CD4-positive, alpha-beta T cell (primary cell): Measurements from ENCODE around the gene GARIN1A. TPM values are rescaled to one million over a fixed set of nuclear protein-coding genes. Genes with fewer than 3 reads are reported as not detected.

Source experiments
- ATAC-seq: fragments of 200-7000 bp; cut with Tn5 transposase; one replicate; pipeline ENCODE4 v1.10.0; 2022; ENCODE audit warnings: mild to moderate bottlenecking; ENCODE audit not compliant: poor library complexity
- CTCF ChIA-PET: fragments of 350-600 bp; sonication (Branson Sonifier 250); formaldehyde crosslinking; loops from one replicate; lab custom pipeline; 2021; ENCODE audit warnings: antibody characterized with exemption, inconsistent platforms; lab: Charles Lee
- POLR2A ChIA-PET: fragments of 350-600 bp; sonication (Branson Sonifier 250); formaldehyde crosslinking; loops from one replicate; lab custom pipeline; 2021; ENCODE audit warnings: antibody characterized with exemption, inconsistent platforms; lab: Charles Lee
- DNase-seq, 14 experiments: peaks; one replicate each; pipeline ENCODE4 v3.0.0-alpha.2; 2013 to 2020; ENCODE audit warnings: mixed read lengths in 2 of 14
- H3K27ac ChIP-seq, 2 donors: one replicate each; pipeline versions ENCODE4 v1.5.1 to v1.7.0; 2013; ENCODE audit warnings: low read length in 2 of 2, low read depth in 1 of 2, mild to moderate bottlenecking in 1 of 2
- H3K27me3 ChIP-seq, 2 experiments: 1 replicate in 1 of 2; 2 replicates in 1 of 2; pipeline versions ENCODE4 v1.6.1 to v1.7.0; 2013; ENCODE audit warnings: low read length in 2 of 2, control low read depth in 1 of 2, mild to moderate bottlenecking in 1 of 2, moderate library complexity in 1 of 2; ENCODE audit not compliant: insufficient read depth in 2 of 2, control insufficient read depth in 1 of 2
- H3K36me3 ChIP-seq: one replicate; pipeline ENCODE4 v1.6.1; 2013; ENCODE audit warnings: low read length, control low read depth; ENCODE audit not compliant: insufficient read depth
- H3K4me1 ChIP-seq: one replicate; pipeline ENCODE4 v1.6.1; 2013; ENCODE audit warnings: low read length, control low read depth; ENCODE audit not compliant: insufficient read depth
- H3K4me3 ChIP-seq: one replicate; pipeline ENCODE4 v1.5.1; 2013; ENCODE audit warnings: mild to moderate bottlenecking, low read length, moderate library complexity
- H3K9me3 ChIP-seq, 2 experiments: 1 replicate in 1 of 2; 2 replicates in 1 of 2; pipeline versions ENCODE4 v1.6.1 to v1.7.0; 2013; ENCODE audit warnings: low read length in 2 of 2, mild to moderate bottlenecking in 2 of 2, control low read depth in 1 of 2, moderate library complexity in 1 of 2; ENCODE audit not compliant: control insufficient read depth in 1 of 2, insufficient read depth in 1 of 2
- H3K27ac Mint-ChIP-seq: one replicate; pipeline ENCODE4 v1.8.0; 2020; ENCODE audit warnings: mixed read lengths
- H3K27me3 Mint-ChIP-seq: one replicate; pipeline ENCODE4 v1.8.0; 2021; ENCODE audit warnings: mixed read lengths
- H3K36me3 Mint-ChIP-seq: one replicate; pipeline ENCODE4 v1.8.0; 2021; ENCODE audit warnings: low read depth, mixed read lengths
- H3K4me1 Mint-ChIP-seq: one replicate; pipeline ENCODE4 v1.8.0; 2021; ENCODE audit warnings: low read depth, mixed read lengths
- H3K4me3 Mint-ChIP-seq: one replicate; pipeline ENCODE4 v1.8.0; 2020; ENCODE audit warnings: mild to moderate bottlenecking, mixed read lengths
- H3K9me3 Mint-ChIP-seq: one replicate; pipeline ENCODE4 v1.8.0; 2020; ENCODE audit warnings: mixed read lengths
- CTCF ChIP-seq: fragments of 200-600 bp; IDR thresholded peaks from one replicate; pipeline ENCODE4 v1.8.0; 2022; ENCODE audit warnings: antibody characterized with exemption, mild to moderate bottlenecking
- intact Hi-C, 2 experiments: fragments of 100-400 bp; cut with DNase I in 1 of 2; cut with micrococcal nuclease in 1 of 2; formaldehyde crosslinking; loops; one replicate each; pipeline versions ENCODE4 v1.15.1 to v1.9.0; 2023 to 2025; cut with DNase I, micrococcal nuclease
- total RNA-seq, 174 experiments: library from RNA in 2 of 174; stranded (reverse) in 2 of 174; gene quantifications; one replicate each; pipeline ENCODE4 v1.2.3 and lab custom pipeline; 2021 to 2026

GARIN1A gene
- total RNA-seq, 2 experiments from 2014 or later, result 0.71 to 0.73 TPM

- Histone ChIP-seq H3K9me3 (no peaks in the 10 kb centered on the region), H3K27ac (no peak overlapping the region), H3K36me3 (no peaks in the 10 kb centered on the region), H3K4me3 (no peak overlapping the region), H3K4me1 (no peaks in the 10 kb centered on the region), H3K27me3 (peaks cover 6 to 7% of the 10 kb centered on the region in 2 experiments)
- no peak for DNase-seq
- Mint-ChIP-seq H3K9me3 (no peaks in the 10 kb centered on the region), H3K27ac (no peak overlapping the region), H3K36me3 (no peaks in the 10 kb centered on the region), H3K27me3 (peaks cover 25% of the 10 kb centered on the region), H3K4me3 (no peak overlapping the region), H3K4me1 (no peaks in the 10 kb centered on the region)
- POLR2A ChIA-PET, result no interaction called here
- no peak for ATAC-seq
- CTCF ChIA-PET, result interaction anchor here (1.2 kb wide), 1 partner anchor 19 kb away, joined by 3 read pairs; no protein-coding TSS in a partner anchor
- no peak for TF ChIP-seq CTCF
- intact Hi-C loops, result no loop called here
These were observed 47.0 kb downstream of the GARIN1A start for GRCh38 chr7:128718967-128719642.

GRCh38 chr7:128721376-128721775 is 49.3 kb downstream of the GARIN1A start:
- POLR2A ChIA-PET, result no interaction called here
- peaks cover 20% of the 10 kb centered on the region for H3K27me3 Mint-ChIP-seq

More at GRCh38 chr7:128721376-128721775, 49.3 kb downstream of the GARIN1A start:
- Mint-ChIP-seq H3K4me3 (no peak overlapping the region), H3K9me3 (no peaks in the 10 kb centered on the region), H3K27ac (no peak overlapping the region), H3K4me1 (no peaks in the 10 kb centered on the region), H3K36me3 (no peaks in the 10 kb centered on the region)
- Histone ChIP-seq H3K4me1 (no peaks in the 10 kb centered on the region), H3K4me3 (no peak overlapping the region), H3K27ac (no peak overlapping the region), H3K9me3 (no peaks in the 10 kb centered on the region), H3K27me3 (no peaks in the 10 kb centered on the region), H3K36me3 (no peaks in the 10 kb centered on the region)
- DNase-seq (no peak), ATAC-seq (no peak)
- CTCF ChIA-PET, result no interaction called here
- no peak for TF ChIP-seq CTCF
- intact Hi-C loops, result no loop called here

Other genes starting within 250 kb of the GARIN1A start
- 1 to 10 TPM; 1.7 TPM for gene HILPDA, start 216.4 kb upstream of the GARIN1A start, total RNA-seq
- gene METTL2B, start 195.5 kb upstream of the GARIN1A start, total RNA-seq, result 1 to 10 TPM; 7.1 to 8.2 TPM
- gene CALU, start 67.1 kb downstream of the GARIN1A start, total RNA-seq, result 10 to 100 TPM; 28.4 to 29.9 TPM
- not detected for gene OPN1SW, start 103.5 kb downstream of the GARIN1A start, total RNA-seq
- gene CCDC136, start 119.7 kb downstream of the GARIN1A start, total RNA-seq, result 1 to 10 TPM; 4.5 to 4.9 TPM
- gene FLNC, start 158.1 kb downstream of the GARIN1A start, total RNA-seq, result under 1 TPM; 0.06 to 0.08 TPM
- gene ATP6V1F, start 190.6 kb downstream of the GARIN1A start, total RNA-seq, result 10 to 100 TPM; 49.6 to 54.3 TPM
- under 1 TPM in 1 of 2 experiments, not detected in 1; 0.11 TPM for gene KCP, start 238.4 kb downstream of the GARIN1A start, total RNA-seq